ENCODE measurements around the gene REPS1.

GRCh38 chr6:138965971-138966370, 22.1 kb downstream of the REPS1 start:
- TF ChIP-seq POLR2A (IDR thresholded peaks at IDR 0.05) (no peak), CTCF (IDR thresholded peaks at IDR 0.05) (no peak)
